ENCODE results near the gene ATP6V1B1.

The ATP6V1B1 gene

DNA sequence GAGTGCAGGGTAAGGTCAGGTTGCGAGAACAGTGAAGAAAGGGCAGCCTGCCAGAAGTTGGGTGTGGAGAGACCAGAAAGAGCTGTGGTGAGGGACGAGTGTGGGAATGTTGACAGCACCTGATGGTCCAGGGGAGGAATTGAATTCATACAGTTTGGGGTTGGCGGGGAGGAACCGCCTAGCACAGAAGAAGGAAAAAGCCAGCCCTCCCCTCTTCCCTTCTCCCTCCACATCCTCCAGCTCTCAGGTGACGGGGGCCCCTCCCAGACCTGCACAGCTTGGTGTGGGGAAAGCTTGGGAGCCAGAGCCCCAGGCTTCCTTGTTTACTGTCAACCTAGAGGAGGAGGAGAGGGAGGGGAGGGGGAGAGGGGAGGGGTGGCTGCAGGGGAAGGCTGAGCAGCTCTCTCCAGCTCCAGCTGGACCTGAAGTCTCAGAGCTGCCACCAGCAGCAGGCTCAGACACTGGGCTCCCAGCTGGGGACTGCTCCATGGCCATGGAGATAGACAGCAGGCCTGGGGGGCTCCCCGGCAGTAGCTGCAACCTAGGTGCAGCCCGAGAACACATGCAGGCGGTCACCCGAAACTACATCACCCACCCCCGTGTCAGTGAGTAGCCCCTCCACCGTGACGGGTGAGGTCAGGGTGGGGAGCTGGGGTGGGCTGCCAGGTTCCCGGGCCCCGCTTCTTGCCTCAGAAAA, at the start of gene ATP6V1B1:
Gene ATP6V1B1 (plus strand): TSS at position 433 of the 697 bp plus-strand sequence. CDS start 55 bp downstream, at position 488.
- in situ Hi-C loops (cut with MboI; ENCODE audit: low sequenced_read_pairs) = loop anchor here (25.0 kb wide), 2 partner anchors 273 to 623 kb away; partner anchors contain the start of gene FAM136A

DNA sequence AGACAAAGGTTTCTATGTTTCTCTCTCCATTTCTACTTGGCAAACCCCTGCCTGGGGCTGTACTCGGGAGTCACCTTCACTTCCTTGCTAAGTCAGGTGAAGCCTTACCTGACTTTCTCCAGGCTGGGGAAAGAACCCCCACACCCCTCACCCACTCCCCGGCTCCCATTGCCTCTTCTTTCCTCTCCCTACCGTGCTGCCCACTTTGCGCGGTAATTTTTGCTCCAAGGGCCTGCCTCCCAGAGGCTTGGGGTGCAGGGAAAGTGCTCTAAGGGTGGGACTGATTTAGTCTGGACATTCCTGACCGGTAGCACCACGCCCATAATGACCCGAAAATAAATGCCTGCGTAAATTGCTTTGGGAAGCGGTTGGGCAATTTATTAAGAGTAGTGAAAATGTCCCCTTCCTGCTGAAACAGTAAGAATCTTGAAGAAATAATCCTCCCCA, 49.1 kb upstream of the ATP6V1B1 start:
- in situ Hi-C loops (cut with MboI; ENCODE audit: low sequenced_read_pairs) = no loop called here

DNA sequence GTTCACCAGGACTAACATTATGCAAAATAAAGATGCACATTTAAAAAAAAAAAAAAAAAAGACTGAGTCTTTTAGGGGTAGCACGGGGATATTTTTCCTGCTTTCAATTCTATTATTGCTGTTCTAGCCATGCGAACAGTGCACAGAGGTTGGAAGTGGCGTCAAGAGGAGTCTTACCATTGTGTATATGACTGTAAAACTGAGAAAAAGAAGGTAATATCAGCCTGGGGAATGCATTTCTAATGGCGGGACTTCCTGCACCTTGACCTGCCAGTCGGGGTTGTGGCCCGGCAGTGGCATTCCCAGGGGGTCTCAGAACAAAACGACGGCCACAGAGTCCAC, 48.5 kb upstream of the ATP6V1B1 start:
- in situ Hi-C loops (cut with MboI; ENCODE audit: low sequenced_read_pairs) = no loop called here

DNA sequence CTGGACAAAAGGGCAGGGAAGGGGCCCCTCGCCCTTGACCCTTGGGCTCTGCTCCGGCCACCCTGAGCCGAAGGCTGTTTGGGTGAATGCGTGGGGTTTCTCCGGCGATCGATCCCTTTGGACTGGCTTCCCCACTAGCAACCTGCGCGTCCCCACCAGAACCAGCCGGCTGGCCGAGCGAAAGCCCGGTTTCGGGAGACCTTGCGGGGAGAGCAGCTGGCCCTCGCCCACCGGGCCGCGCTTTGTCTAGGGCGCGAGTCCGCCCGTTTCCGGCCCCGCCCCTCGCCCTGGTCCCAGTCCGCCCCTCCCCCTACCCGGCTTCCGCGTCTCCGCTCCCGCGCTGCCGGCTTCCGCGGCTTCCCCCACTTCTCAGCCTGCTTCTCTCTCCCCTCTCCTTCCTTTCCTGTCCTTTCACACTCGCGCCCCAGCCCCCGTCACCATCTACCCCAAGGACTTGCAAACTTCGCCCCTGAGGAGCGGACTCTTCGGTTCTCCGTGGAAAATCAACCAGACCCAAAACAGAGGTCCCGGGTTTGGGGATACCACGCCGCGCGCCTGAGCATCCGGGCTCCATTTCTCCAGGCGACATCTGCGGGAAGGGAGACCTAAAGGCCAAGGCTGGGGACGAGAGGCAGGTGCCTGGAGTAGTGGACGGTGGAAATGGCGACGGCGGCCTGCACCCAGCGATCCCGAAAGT, 48.0 kb upstream of the ATP6V1B1 start:
- in situ Hi-C loops (cut with MboI; ENCODE audit: low sequenced_read_pairs) = no loop called here

DNA sequence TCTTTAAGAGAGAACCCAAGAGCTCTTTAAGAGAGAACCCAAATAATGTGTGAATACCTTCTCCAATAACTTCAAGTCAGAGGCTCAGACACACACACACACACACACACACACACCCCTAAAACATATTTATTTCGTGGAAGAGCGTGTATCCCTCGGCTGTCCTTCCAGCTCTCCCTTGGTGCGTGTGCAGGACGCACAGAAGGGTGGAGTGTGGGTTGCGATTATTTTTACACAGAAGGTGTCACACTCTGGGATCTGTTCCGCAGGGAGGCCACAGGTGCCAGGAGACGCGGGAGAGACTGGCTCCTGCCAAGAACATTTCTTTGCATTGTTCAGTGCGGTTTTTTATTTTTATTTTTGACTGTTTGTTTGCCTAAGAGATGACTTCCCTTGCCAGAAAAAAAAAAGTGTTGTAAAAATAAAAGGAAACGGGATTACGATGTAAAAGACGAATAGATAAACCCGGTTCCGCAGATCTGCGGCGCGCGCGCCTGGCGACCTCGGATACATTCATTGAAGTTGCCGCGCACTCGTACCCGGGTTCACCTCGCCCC, 47.3 kb upstream of the ATP6V1B1 start:
- in situ Hi-C loops (cut with MboI; ENCODE audit: low sequenced_read_pairs) = no loop called here

DNA sequence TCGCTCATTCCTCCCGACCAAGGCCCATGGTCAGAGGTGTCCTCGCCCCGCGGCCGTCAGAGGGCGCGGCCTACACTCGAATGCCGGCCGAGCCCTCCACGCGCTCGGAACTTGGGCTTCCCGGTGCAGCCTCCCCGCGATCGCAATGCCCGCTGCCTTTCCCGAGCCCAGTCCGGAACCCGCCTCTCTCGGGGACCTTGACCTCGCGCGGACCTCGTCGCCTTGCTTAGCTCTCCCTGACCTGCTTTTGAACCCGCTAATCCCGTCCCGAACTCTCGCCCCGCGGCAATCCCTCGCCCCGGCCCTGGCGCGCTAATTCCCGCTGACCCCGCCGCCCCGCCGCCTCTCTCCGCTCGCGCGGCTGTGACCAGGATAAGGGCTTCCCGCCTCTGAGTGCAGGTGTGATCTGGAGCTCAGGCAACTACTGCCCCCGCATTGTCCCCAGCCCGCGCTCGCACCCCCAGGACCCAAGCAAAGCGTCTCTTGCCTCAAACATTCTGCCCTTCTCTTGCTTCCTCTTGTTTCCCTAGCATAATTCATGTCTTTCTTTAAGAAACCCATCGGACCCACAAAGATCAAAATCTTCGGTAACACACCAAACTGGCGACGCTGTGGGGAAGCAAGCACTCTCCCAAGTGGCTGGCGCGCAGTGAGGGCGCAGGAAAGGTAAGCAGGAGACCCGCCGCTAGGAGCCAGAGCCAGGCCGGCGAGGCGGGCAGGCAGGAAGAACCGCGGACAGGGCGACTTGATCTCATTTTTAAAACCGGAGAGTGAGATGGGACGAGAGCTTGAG, 46.6 kb upstream of the ATP6V1B1 start:
- in situ Hi-C loops (cut with MboI; ENCODE audit: low sequenced_read_pairs) = no loop called here

DNA sequence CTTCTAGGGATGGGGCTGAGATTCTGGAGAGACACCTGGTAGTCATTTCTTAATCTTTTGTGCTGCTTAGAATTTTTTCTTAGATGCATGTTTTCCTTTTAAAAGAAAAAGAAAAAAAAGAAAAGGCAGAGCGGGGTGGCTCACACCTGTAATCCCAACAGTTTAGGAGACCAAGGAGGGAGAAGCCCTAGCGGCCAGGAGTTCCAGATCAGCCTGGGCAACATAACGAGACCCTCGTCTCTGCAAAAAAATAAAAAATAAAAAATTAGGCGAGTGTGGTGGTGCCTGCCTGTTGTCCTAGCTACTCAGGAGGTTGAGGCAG, 46.0 kb upstream of the ATP6V1B1 start:
- in situ Hi-C loops (cut with MboI; ENCODE audit: low sequenced_read_pairs) = no loop called here

DNA sequence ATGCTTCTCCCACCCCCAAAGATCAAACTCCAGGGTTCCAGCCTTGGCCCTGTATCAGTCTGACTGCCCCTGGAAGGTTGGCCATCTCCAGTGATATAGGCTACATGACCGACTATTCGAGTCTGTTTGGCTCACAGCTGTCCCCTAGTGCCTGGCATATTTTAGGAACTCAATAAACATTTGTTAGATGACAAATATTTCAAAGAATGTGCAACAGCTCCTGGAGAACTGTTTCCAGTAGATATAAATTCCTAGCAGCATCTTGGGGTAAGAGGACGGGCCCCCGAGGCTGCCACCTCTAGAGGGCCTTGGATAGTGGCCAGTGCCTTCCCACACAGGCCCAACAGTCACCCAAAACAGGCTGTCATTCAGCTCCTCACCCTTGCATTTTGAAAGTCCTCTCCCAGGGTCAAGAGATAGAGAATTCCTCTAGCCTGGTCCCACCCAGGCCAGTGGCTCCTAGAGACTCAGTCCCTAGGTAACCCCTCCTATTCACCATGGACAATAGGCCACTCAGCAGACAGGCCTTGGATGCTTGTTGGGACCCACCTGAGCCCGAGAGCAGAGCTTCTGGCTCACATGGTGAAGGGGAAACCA, 45.1 kb upstream of the ATP6V1B1 start:
- in situ Hi-C loops (cut with MboI; ENCODE audit: low sequenced_read_pairs) = no loop called here

DNA sequence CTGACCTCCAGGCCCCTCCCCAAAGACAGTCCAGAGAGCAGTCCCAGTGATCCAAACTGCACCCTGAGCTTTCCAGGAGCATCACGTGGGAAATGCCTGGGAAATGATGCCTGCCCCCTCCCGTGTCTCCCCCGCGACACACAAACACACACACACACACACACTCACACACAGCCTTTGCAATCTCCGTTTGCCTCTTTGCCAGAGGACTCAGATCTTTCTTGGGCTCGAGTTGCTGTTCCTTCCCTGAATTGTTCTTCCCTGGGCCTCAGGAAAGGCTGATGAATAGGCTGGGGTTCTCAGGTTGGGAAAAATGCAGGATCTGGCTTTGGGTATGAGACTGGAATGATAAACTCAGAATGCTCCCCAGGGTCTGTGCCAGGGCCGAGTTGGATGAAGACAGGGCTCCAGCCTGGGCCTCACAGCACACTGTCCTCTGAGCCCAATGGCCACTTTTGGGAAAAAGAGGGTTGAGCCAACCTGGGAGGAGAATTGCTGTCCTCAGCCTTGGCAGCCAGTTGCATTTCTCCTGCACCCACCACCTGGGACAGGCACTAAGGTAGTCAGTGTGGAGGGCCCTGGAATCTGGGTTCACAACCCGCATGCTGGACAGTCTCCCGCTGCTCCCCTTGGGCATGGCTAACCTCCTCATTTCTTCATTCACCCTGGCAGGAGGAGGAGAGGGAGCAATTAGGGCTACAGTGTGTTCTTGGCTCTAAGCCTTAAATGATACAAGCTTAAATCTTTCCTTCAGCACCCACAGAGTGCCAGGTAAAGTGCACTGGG, 43.9 kb upstream of the ATP6V1B1 start:
- in situ Hi-C loops (cut with MboI; ENCODE audit: low sequenced_read_pairs) = no loop called here

DNA sequence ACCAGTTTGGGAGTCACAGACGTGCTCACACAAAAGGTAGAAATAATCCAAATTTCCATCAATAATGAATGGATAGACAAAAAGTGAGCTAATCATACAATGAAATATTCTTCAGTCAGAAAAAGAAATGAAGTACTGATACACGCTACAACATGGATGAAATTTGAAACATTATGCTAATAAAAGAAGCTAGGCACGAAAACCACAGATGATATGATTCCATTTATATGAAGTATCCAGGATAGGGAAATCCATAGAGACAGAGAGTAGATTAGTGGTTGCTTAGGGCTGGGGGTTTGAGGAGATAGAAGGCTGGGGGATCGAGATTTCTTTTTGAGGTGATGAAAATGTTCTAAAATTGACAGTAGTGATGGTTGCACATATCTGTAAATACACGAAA, 43.0 kb upstream of the ATP6V1B1 start:
- in situ Hi-C loops (cut with MboI; ENCODE audit: low sequenced_read_pairs) = no loop called here

DNA sequence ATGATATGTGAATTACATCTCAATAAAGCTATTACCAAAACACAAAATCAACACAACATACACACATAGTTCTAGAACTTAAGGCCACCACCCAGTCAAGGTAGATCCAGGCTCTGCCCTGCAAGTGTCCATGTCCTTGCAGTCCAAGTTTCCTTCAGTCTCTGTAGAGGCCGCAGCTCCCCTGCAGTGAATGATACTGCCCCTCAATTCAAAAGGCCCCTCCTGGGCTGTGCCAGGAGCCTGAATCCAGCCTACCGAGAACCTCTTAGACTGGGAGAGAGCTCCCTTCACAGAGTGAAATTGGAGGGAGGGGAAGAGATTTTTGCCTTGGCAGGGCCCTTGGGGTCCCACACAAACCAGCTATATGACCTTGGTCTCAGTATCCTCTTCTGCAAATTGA, 42.5 kb upstream of the ATP6V1B1 start:
- in situ Hi-C loops (cut with MboI; ENCODE audit: low sequenced_read_pairs) = no loop called here

DNA sequence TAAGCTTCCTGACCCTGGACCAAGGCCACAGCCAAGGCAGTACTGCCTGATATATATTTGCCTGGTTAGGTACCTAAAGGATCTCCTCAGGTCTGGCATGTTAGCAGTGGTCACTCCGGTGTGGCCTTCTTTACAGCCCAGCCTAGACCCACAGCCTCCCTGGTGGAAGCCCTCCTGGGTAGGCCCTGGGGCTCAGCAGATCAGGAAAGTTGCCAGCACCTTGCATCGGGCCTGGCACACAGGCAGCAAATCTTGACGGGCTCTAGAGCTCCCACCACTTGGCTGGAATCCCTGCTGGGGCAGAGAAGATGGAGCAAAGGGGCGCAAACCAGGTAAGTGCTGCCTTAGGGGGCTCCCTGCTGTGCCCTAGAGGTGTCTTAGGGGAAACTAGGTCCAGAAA, 40.9 kb upstream of the ATP6V1B1 start:
- in situ Hi-C loops (cut with MboI; ENCODE audit: low sequenced_read_pairs) = no loop called here

DNA sequence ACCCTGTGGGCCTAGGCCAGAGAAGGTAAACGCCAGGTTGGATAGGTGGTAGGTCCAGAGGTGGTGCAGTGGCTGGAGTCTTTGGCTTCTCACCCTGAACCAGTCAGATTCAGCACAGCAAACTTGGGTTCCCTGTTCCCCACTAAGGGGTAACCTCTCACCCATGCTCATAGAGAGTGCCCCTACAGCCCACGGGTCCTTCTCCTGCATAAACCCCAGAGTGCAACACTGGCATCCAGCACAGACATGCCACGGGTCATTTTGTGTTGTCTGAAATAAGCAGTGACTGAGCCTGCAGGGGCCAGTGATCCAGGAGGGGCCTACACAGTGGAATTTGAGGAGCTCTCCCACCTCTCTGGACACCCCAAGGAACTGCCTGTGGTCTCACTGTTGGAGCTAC, 40.5 kb upstream of the ATP6V1B1 start:
- in situ Hi-C loops (cut with MboI; ENCODE audit: low sequenced_read_pairs) = no loop called here

DNA sequence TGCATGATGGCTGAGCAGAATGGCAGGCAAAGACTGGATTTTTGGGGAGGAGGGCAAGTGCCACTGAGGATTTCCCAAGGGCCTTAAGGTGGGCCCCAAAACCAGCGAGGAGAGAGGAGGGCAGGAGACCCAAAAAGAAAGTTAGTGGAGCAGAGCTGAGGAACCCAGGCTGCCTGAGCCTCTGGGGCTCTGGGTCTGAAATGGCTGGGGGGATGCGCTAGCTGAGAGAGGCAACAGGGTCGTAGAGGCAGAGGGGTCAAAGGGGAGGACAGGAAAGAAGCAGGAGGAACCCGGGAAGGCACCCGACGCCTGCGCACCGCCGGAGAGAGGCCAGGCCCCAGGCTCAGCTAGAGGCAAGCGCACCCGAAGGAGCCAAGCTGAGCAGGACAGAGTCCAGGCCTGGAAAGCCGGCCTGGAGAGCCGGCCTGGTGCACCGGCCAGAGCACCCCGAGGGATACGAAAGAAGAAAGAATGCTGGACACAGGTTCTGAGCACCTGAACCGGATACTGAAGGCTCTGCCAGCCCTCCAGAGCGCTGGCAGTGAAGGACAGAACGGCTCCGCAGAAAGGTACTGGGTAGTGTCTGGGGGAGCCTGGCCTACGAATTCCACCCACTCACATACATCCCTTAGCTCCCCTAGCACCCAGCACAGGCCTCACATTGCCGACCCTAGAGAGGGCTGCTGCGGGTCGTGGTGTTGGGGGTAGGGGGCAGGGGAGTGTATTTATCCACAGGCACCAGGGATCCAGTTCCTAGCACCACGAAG, 39.5 kb upstream of the ATP6V1B1 start:
- in situ Hi-C loops (cut with MboI; ENCODE audit: low sequenced_read_pairs) = no loop called here

DNA sequence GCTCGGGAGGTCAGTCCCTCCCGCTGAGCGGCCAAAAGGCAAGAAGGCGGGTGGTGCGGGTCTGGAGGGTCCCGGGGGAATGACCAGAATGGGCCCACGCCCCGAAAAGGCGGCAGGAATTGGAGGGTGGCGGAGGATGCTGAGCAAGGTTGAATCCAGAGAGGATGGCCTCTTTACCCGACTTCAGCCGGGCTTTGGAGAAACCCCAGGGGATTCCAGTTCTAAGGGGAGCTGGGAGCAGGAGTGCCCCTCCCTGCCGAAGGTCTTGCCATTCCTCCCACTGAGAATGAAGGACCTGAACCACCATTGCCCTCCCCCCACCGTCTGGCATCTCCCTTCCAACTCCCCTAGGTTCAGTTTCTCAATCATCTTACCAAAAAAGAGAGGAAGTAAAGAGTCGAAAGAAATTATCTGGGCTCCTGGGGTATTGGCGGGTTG, 38.9 kb upstream of the ATP6V1B1 start:
- in situ Hi-C loops (cut with MboI; ENCODE audit: low sequenced_read_pairs) = no loop called here

DNA sequence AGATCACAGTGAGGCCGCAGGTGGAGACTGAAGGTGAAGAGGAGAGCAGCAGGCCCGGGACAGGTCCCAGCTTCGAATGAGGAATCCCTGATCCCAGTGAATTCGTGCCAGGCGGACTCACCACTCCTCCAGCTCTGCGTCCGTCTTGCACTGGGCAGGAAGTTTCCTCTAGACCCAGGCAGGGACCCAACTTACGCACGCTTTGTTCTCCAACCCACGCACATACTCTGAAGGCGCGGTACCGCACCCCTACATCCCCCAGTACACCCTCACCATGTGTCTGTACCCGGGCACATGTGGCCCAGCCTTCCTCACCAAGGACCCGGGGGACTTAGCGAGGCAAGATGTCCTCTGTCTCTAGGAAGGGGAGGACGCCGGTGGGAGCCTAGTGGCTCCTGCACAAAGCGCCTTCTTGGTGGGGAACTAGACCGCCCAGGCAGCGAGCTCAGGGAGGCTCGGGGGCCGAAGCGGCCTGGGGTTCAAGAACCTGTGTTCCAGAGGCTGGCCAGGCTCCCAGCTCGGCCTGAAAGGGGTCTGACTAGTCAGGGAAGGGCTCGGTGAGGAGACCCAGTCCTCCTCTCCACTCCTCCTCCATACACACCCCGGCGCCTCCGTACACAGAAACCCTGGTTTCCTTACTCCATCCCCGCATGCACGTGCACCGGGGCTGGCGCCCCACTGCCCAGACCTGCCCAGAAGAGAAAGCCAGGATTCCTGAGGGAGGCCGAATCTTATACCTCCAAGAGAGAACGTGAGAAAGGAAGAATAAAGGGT, 38.3 kb upstream of the ATP6V1B1 start:
- in situ Hi-C loops (cut with MboI; ENCODE audit: low sequenced_read_pairs) = no loop called here

DNA sequence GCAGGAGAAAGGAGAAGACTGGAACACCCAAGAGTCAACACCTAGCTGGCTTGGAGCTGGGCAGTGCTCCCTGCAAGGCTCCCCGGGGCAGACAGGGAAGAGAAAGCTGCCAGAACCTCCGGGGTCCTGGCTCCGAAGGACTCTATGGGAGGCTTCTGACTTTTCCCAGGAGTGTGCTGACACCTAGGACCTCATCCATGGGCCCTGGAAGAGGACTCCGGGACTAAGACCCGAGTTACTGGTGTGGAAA, 37.8 kb upstream of the ATP6V1B1 start:
- in situ Hi-C loops (cut with MboI; ENCODE audit: low sequenced_read_pairs) = no loop called here

DNA sequence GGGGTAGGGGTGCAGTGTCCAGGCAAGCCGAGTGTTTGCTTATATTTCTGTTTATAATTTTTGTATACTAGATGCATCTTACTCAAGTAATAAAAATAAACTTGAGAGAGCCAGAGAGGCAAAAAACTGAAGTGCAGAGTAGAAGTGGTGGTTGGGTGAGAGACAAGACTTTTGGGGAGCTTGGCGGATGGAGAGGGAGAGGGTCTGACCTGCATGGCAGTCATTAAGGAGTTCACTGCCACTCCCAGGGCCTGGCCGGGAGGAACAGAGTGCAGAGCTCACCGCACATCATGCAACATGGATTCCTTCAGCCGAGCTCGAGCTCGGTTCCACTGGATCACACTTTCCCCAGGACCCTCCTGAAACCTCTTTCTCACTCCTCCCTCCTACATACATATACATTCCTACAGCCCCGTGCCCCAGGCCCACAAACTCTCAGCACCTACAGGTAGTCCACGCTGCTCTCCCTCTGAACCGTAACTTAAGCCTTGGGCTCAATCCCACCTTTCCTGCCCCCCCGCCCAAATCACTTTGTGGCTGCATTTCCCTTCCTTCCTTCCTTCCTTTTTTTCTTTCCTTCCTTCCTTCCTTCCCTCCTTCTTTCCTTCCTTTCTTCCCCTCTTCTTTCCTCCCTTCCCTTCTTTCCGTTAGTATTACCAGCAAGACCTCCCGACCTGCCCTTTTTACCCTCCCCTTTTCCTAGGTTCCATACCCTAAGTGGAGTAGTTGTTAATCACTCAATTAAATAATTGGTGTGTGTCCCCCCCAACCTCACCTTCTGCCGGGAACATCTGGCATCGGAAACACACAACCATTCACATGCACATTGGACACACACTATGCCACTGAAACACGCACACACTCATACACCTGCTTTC, 37.1 kb upstream of the ATP6V1B1 start:
- in situ Hi-C loops (cut with MboI; ENCODE audit: low sequenced_read_pairs) = no loop called here
